Duodenal mucosa (tissue), 2 donors: ENCODE results near the gene NRL.

Source experiments
- H3K27ac ChIP-seq: one replicate; pipeline ENCODE4 v1.7.0; 2013; ENCODE audit warnings: low read depth, low read length
- H3K27me3 ChIP-seq, 2 donors: one replicate each; pipeline ENCODE4 v1.7.0; 2013; ENCODE audit warnings: low read length in 2 of 2, control low read depth in 1 of 2; ENCODE audit not compliant: insufficient read depth in 2 of 2, control insufficient read depth in 1 of 2
- H3K36me3 ChIP-seq, 2 donors: one replicate each; pipeline ENCODE4 v1.7.0; 2013; ENCODE audit warnings: low read length in 2 of 2, control low read depth in 1 of 2; ENCODE audit not compliant: insufficient read depth in 2 of 2, control insufficient read depth in 1 of 2
- H3K4me1 ChIP-seq, 2 donors: one replicate each; pipeline ENCODE4 v1.7.0; 2013; ENCODE audit warnings: low read length in 2 of 2, control low read depth in 1 of 2; ENCODE audit not compliant: insufficient read depth in 2 of 2, control insufficient read depth in 1 of 2
- H3K4me3 ChIP-seq, 2 donors: one replicate each; pipeline ENCODE4 v1.7.0; 2013; ENCODE audit warnings: low read length in 2 of 2, low read depth in 1 of 2
- H3K9ac ChIP-seq, 2 donors: one replicate each; pipeline ENCODE4 v1.7.0; 2013; ENCODE audit warnings: low read length in 2 of 2, low read depth in 1 of 2
- H3K9me3 ChIP-seq, 2 donors: one replicate each; pipeline ENCODE4 v1.7.0; 2013; ENCODE audit warnings: low read length in 2 of 2, control low read depth in 1 of 2; ENCODE audit not compliant: control insufficient read depth in 1 of 2

The NRL gene

GRCh38 chr14:24123424-24124417, 9.0 kb upstream of the NRL start:
- Histone ChIP-seq H3K4me3 (no peak overlapping the region), H3K9me3 (no peaks in the 10 kb centered on the region), H3K4me1 (no peaks in the 10 kb centered on the region), H3K9ac (no peak overlapping the region), H3K27me3 (no peaks in the 10 kb centered on the region), H3K36me3 (peaks cover 46 to 52% of the 10 kb centered on the region in 2 donors), H3K27ac (no peak overlapping the region)

- no peaks in the 10 kb centered on the region for H3K27me3 ChIP-seq
- no peaks in the 10 kb centered on the region for H3K9me3 ChIP-seq
- H3K9ac ChIP-seq, result no peak overlapping the region
- H3K36me3 ChIP-seq, result peaks cover 55 to 60% of the 10 kb centered on the region in 2 donors
- no peak overlapping the region for H3K27ac ChIP-seq
- no peaks in the 10 kb centered on the region for H3K4me1 ChIP-seq
- H3K4me3 ChIP-seq, result no peak overlapping the region
These were observed 8.1 kb upstream of the NRL start for GRCh38 chr14:24122898-24123297.

DNA sequence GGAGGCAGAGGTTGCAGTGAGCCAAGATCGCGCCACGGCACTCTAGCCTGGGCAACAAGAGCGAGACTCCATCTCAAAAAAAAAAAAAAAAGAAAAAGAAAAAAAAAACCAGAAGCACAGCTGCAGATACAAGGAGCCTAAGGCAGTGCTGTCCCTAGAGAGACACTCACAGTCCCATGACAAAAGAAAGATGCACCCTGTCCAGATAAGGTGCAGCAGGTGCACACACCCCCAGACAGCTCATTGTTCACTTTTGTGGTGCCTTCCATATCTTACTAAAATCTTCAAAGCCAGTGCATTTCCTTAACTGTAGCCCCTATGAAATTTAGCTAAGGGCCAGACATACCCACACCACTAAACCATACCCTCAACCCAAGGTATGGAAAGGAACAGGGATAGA, 7.7 kb upstream of the NRL start:
- Histone ChIP-seq H3K4me1 (no peaks in the 10 kb centered on the region), H3K36me3 (peaks cover 57 to 65% of the 10 kb centered on the region in 2 donors), H3K27me3 (no peaks in the 10 kb centered on the region), H3K4me3 (no peak overlapping the region), H3K9ac (no peak overlapping the region), H3K9me3 (no peaks in the 10 kb centered on the region), H3K27ac (no peak overlapping the region)

GRCh38 chr14:24121210-24121609, 6.5 kb upstream of the NRL start:
- Histone ChIP-seq H3K4me3 (no peak overlapping the region), H3K36me3 (peaks cover 57 to 72% of the 10 kb centered on the region in 2 donors), H3K9ac (no peak overlapping the region), H3K27ac (no peak overlapping the region), H3K4me1 (peaks cover 9 to 12% of the 10 kb centered on the region in 2 donors), H3K27me3 (no peaks in the 10 kb centered on the region), H3K9me3 (no peaks in the 10 kb centered on the region)

- Histone ChIP-seq H3K27ac (no peak overlapping the region), H3K27me3 (no peaks in the 10 kb centered on the region), H3K9me3 (no peaks in the 10 kb centered on the region), H3K36me3 (peaks cover 57 to 72% of the 10 kb centered on the region in 2 donors), H3K4me3 (no peak overlapping the region), H3K4me1 (peaks cover 13 to 21% of the 10 kb centered on the region in 2 donors), H3K9ac (no peak overlapping the region)
These were observed 4.9 kb upstream of the NRL start for GRCh38 chr14:24119691-24120090.

- peaks cover 38 to 49% of the 10 kb centered on the region in 2 donors for H3K36me3 ChIP-seq
- H3K9me3 ChIP-seq, result no peaks in the 10 kb centered on the region
- peaks cover 13 to 21% of the 10 kb centered on the region in 2 donors for H3K4me1 ChIP-seq
- H3K4me3 ChIP-seq, result peak overlapping the region in 1 of 2 donors; percentile 84
- no peak overlapping the region for H3K27ac ChIP-seq
- no peaks in the 10 kb centered on the region for H3K27me3 ChIP-seq
- no peak overlapping the region for H3K9ac ChIP-seq
These were observed 2.4 kb upstream of the NRL start for GRCh38 chr14:24117179-24117578.

GRCh38 chr14:24116128-24116814, 1.5 kb upstream of the NRL start:
- H3K9ac ChIP-seq, result peak overlapping the region; percentile 88 to 99
- H3K27ac ChIP-seq, result no peak overlapping the region

DNA sequence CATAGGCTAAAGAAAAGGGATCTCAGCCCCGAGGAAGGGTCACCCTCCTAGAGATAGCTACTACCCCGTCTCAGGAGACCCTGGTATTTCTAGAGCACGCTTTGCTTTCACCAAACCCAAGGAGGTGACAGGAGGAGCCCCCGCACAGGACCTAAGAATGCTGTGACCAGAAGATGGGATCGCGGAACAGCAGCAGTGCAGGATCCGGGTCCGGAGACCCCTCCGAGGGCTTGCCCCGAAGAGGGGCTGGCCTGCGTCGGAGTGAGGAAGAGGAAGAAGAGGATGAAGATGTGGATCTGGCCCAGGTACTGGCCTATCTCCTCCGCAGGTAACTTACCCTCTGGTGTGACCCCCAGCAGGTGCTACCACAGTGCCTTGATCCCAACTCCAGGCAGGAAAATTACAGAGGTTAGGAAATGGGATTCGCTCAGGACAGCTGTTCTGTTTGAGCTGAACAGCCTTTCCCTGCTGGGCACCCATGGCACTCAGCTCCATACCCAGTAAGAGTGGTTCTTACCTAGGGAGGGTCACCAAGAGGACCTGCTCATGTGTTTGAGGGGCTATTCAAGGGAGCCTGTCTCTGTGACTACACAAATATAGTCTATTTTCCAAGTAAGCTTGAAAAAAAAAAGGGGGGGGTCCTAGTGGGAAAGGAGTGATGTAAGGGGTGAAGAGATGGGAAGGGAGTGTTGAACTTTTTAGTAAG, 826 bp upstream of the NRL start:
- Histone ChIP-seq H3K9me3 (no peaks in the 10 kb centered on the region), H3K27ac (peak overlapping the region; percentile 43), H3K4me1 (peaks cover 20 to 21% of the 10 kb centered on the region in 2 donors)

More at GRCh38 chr14:24116128-24116814, 1.5 kb upstream of the NRL start:
- H3K27me3 ChIP-seq, result no peaks in the 10 kb centered on the region
- H3K4me1 ChIP-seq, result peaks cover 13 to 21% of the 10 kb centered on the region in 2 donors
- H3K4me3 ChIP-seq, result peak overlapping the region; percentile 84 to 95
- H3K36me3 ChIP-seq, result peaks cover 32 to 41% of the 10 kb centered on the region in 2 donors
- H3K9me3 ChIP-seq, result no peaks in the 10 kb centered on the region

DNA sequence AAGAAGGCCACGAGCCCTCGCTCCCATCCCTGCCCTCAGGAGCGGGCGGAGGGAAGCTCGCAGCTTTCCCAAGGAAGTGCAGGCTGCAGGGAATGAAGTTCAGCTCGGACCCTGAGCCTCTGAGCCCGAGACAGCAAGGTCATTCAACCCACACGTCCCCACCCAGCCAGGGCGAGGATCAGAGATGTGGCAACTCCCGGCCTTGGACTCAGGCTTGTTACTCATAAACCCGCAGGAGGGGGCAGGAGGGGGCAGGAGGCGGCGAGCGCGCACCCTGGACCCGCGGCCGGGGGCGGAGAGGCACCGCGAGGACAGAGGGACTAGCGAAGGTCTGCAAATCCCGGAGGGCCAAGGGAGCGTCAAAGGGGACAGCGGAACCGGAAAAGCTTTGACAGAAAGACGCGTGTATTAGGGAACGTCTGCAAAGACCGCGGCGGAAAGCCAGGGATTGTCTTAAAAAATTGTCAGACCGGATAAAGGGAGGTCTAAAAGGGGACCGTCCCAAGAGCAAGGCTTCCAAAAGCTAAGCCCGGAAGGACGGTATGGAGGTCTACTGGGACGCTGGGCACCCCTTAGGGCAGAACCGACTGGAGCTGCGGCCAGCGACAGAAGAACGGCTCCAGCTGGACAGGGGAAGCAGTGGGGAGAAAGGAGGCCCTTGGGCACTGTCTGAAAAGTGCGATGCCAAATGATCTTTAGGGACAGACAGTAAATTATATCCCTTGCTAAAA, 783 bp downstream of the NRL start:
- no peaks in the 10 kb centered on the region for H3K9me3 ChIP-seq
- H3K9ac ChIP-seq, result peak overlapping the region; percentile 88 to 99

More for the DNA sequence above, 826 bp upstream of the NRL start:
- Histone ChIP-seq H3K9ac (peak overlapping the region; percentile 88 to 99), H3K27me3 (no peaks in the 10 kb centered on the region), H3K36me3 (peaks cover 25 to 34% of the 10 kb centered on the region in 2 donors), H3K4me3 (peak overlapping the region; percentile 84 to 95)

More for the DNA sequence above, 783 bp downstream of the NRL start:
- peak overlapping the region; percentile 100 for H3K27ac ChIP-seq
- peak overlapping the region; percentile 84 to 95 for H3K4me3 ChIP-seq
- H3K4me1 ChIP-seq, result peaks cover 28 to 32% of the 10 kb centered on the region in 2 donors
- H3K36me3 ChIP-seq, result peaks cover 14 to 22% of the 10 kb centered on the region in 2 donors
- H3K27me3 ChIP-seq, result no peaks in the 10 kb centered on the region
